ENCODE measurements around the gene MCIDAS. TPM values are rescaled to one million over a fixed set of nuclear protein-coding genes. Genes with fewer than 3 reads are reported as not detected.

MCIDAS gene
- total RNA-seq, 4 donors from 2014 or later = not detected

DNA sequence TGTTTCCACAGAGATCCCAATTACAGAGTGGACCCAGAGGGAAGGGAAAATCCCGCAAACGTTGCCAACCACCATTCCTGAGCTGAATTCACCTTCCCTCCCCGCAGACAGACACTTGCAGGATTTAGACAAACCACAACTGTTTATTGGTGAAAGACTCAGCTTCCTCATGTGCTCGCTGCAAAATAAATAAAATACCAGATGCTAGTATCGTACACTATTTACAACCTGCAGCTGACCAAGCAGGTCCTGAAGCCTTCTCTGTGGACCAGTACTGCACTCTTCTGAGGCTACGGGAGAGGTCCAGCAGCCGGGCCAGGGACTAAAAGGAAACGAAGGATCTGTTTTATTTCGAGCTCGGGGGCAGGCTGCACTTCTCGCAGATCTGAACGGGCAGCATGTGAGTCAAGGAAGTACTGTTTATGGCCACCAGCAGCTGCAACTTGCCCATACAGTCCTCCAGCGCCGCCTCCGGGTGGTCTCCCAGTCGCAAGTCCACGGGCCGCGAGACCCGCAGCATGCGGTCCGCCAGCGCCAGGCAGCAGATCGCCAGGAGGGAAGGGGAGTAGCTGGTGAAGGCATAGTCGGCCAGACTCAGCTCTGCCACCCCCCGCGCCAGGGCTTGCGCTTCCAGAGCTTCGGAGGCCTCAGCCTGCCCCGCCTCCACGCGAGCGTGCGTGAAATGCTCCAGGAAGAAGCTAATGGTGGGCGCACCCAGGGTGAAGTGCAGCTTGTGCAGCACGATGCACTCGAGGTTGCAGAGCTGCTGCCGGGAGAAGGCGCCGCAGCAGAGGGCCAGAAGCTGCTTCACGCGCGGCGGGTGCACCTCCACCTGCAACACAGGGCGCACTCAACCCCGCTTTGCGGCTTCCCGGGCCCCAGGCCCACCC, 4.2 kb upstream of the MCIDAS start:
- Histone ChIP-seq H3K36me3 (no peaks in the 10 kb centered on the region), H3K4me1 (peaks cover 0 to 58% (median 48%) of the 10 kb centered on the region in 3 donors), H3K27me3 (peaks cover 100% of the 10 kb centered on the region), H3K27ac (no peak overlapping the region), H3K9me3 (no peaks in the 10 kb centered on the region), H3K4me3 (peak overlapping the region in 1 of 2 donors; percentile 59)
- ATAC-seq = no peak
- 6 to 22% methylated on average over 5 to 7 of the region's 48 CpGs for WGBS, 2 donors (ENCODE audit: low coverage in 1 of 2)
- TF ChIP-seq EP300 (IDR thresholded peaks at IDR 0.05) (no peak), POLR2AphosphoS5 (IDR thresholded peaks at IDR 0.05) (no peak), POLR2A (IDR thresholded peaks at IDR 0.05) (no peak)
- TF ChIP-seq, protein P1, sequence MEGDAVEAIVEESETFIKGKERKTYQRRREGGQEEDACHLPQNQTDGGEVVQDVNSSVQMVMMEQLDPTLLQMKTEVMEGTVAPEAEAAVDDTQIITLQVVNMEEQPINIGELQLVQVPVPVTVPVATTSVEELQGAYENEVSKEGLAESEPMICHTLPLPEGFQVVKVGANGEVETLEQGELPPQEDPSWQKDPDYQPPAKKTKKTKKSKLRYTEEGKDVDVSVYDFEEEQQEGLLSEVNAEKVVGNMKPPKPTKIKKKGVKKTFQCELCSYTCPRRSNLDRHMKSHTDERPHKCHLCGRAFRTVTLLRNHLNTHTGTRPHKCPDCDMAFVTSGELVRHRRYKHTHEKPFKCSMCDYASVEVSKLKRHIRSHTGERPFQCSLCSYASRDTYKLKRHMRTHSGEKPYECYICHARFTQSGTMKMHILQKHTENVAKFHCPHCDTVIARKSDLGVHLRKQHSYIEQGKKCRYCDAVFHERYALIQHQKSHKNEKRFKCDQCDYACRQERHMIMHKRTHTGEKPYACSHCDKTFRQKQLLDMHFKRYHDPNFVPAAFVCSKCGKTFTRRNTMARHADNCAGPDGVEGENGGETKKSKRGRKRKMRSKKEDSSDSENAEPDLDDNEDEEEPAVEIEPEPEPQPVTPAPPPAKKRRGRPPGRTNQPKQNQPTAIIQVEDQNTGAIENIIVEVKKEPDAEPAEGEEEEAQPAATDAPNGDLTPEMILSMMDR (IDR thresholded peaks at IDR 0.05) = no peak

DNA sequence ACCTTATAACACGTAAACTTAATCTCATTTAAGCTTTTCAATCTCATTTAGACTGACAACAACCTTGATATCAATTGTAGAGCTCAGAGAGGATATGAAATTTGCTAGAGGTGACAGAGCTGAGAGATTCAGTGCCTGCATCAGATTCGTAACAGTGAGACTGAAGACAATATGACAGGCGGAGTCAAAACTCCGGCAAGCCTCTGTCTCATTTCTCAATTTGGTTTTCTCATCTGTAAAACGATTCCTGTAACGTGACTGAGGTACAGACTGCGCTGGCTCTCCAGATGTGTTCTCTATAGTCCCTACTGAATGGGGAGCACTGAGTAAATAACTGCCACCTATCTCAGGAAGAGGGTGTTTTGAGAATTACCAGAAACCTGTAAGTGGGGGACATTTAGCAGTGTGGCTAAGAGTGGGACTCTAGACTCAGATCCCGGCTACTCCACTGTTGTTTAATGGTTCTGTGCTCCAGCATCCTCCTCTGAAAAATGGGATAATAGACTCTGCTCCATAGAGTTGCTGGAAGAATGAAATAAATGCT, 3.0 kb upstream of the MCIDAS start:
- Histone ChIP-seq H3K27ac (no peak overlapping the region), H3K9me3 (no peaks in the 10 kb centered on the region), H3K27me3 (peaks cover 100% of the 10 kb centered on the region), H3K4me3 (no peak overlapping the region), H3K4me1 (peaks cover 0 to 60% (median 48%) of the 10 kb centered on the region in 3 donors), H3K36me3 (no peaks in the 10 kb centered on the region)
- no peak for TF ChIP-seq POLR2A (IDR thresholded peaks at IDR 0.05)
- TF ChIP-seq EP300 (IDR thresholded peaks at IDR 0.05) = no peak
- no peak for TF ChIP-seq POLR2AphosphoS5 (IDR thresholded peaks at IDR 0.05)
- TF ChIP-seq, protein P1 (IDR thresholded peaks at IDR 0.05) = no peak
- ATAC-seq = no peak
- 37 to 50% methylated on average over 4 to 7 of the region's 8 CpGs for WGBS, 2 donors (ENCODE audit: low coverage in 1 of 2)

DNA sequence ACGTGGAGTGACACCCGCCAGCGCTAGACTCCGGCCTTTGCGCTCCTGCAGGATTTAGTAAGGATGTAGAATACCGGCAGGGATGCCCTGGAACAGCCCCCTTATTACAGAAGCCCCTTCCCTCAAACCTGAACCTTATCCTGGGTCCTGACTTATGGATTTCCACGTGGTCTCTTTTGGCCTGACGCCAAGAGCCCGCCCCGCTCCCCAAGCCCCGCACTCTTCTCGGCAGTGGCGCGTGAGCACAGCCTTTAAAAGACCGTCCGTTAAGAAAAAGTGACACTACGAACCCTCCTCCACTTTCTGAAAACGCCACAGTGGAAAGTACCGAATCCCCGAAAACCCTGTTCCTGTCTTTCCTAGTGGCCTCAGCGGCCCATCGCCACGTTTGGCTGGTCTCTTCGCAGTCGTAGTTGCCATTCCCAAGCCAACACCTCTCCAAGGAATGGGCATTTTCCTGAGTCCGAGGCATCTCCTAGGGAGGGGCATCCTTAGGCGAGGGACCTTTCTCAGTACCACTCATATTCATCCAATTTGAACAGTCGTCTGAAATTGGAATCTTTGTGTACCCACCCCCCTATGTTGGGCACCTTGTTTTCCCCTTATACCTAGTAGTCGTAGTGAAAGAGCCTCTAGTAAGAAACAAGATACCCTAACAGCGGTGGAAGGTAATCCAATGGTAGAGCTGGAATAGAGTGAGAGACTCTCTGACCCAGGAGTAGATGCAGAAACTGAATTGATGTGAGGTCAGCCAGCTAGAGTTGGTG, 732 bp upstream of the MCIDAS start:
- H3K27ac ChIP-seq = no peak overlapping the region
- 3 to 4% methylated on average over 6 to 21 of the region's 30 CpGs for WGBS, 2 donors (ENCODE audit: low coverage in 1 of 2)
- no peak for TF ChIP-seq POLR2AphosphoS5 (IDR thresholded peaks at IDR 0.05)
- TF ChIP-seq, protein P1 (IDR thresholded peaks at IDR 0.05) = no peak
- TF ChIP-seq POLR2A (IDR thresholded peaks at IDR 0.05) = no peak
- no peak for TF ChIP-seq EP300 (IDR thresholded peaks at IDR 0.05)
- H3K36me3 ChIP-seq = no peaks in the 10 kb centered on the region
- no peak for ATAC-seq
- H3K4me1 ChIP-seq = peaks cover 0 to 47% (median 32%) of the 10 kb centered on the region in 3 donors
- H3K27me3 ChIP-seq = peaks cover 100% of the 10 kb centered on the region
- no peaks in the 10 kb centered on the region for H3K9me3 ChIP-seq
- peak overlapping the region in 1 of 2 donors; percentile 43 for H3K4me3 ChIP-seq

DNA sequence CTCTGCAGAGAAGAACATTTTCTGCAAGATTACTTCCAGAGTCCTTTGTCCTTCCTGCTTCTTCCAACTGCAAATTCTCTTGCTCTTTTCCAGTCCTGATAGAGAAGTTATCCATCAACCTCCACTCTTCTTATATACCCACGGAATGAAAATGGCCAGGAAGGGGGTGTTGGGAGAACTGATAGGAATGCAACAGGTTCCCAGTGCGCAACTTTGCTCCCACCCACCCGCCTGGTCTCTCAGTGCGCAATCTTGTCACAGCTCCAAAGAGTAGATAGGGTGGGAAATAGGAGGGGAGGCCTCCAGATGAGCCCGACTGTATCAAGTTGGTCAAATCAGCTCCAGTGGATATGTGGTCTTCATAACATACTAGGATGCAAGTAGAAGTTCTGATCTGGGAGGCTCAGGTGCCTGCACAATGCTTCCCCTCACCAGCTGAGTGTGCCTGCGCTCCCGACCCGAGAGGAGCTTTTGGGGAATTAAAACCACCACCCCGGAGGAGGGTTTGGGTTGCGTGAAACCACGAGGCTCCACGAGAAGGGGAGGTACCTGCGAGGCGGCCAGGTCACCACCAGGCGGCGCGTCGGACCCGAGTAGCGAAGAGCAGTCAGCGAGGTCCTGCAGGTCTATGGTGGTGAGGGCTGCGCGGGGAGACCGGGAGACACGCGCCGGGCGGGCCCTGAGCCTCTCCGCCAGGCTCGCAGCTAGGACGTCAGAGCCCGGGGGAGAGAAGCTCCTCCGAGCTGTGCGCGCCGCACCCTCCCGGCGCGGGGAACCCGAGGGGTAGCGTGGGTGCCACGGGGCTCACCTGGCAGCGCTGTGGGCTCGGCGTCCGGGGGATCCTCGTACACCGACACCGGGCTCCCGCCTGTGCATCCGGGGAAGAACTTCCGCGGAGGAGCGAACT, 835 bp downstream of the MCIDAS start:
- Histone ChIP-seq H3K4me1 (peaks cover 0 to 36% (median 18%) of the 10 kb centered on the region in 3 donors), H3K4me3 (peak overlapping the region in 1 of 2 donors; percentile 43), H3K36me3 (no peaks in the 10 kb centered on the region), H3K9me3 (no peaks in the 10 kb centered on the region), H3K27me3 (peaks cover 100% of the 10 kb centered on the region), H3K27ac (no peak overlapping the region)
- peak; percentile 31 for ATAC-seq
- TF ChIP-seq, protein P1 (IDR thresholded peaks at IDR 0.05) = no peak
- TF ChIP-seq EP300 (IDR thresholded peaks at IDR 0.05) (no peak), POLR2A (IDR thresholded peaks at IDR 0.05) (no peak), POLR2AphosphoS5 (IDR thresholded peaks at IDR 0.05) (no peak)
- 7 to 56% methylated on average over 4 to 22 of the region's 54 CpGs for WGBS, 2 donors (ENCODE audit: low coverage in 1 of 2)
